Measurements from ENCODE around the gene MMP20.

Gene MMP20

DNA sequence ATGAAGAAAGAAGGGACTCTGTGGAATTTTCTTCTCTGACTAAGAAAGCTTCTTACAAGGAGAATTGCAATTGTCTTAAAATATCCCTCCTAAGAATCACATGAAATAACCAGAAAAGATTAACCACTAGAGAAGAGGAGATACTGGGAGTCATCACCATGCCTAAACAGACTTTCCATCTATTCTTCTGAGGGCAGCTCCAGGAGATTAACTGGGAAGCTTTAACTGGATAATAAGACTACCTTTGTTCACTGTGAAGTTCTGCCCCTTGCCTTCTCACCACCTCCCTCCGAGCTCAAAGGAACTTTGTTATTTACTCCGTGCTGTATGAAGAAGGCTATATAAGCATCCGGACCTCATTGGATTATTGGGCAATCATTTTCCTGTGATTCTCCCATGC is 70.0 kb downstream of the MMP20 start:
- no peak for DNase-seq (ENCODE audit: low read depth, low spot score)

DNA sequence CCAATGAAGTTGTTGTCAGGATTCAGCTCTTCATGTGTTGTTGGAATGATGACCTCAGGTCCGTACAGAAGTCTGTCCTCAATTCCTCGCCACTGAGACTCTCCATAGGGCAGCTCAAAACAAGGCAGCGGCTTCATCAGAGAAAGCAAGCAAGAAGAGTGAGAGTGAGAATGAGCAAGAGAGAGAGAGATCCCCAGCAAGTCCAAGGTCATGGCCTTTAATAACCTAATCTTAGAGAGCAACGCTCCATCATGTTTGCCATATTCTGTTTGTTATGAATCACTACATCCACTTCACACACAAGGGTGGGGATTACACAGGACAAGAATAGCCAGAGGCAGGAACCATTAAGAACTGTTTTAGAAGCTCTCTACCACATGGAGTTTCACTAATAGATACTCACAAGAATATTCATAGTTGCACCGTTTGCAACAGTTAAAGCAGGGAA is 71.3 kb downstream of the MMP20 start:
- no peak for DNase-seq (ENCODE audit: low read depth, low spot score)

DNA sequence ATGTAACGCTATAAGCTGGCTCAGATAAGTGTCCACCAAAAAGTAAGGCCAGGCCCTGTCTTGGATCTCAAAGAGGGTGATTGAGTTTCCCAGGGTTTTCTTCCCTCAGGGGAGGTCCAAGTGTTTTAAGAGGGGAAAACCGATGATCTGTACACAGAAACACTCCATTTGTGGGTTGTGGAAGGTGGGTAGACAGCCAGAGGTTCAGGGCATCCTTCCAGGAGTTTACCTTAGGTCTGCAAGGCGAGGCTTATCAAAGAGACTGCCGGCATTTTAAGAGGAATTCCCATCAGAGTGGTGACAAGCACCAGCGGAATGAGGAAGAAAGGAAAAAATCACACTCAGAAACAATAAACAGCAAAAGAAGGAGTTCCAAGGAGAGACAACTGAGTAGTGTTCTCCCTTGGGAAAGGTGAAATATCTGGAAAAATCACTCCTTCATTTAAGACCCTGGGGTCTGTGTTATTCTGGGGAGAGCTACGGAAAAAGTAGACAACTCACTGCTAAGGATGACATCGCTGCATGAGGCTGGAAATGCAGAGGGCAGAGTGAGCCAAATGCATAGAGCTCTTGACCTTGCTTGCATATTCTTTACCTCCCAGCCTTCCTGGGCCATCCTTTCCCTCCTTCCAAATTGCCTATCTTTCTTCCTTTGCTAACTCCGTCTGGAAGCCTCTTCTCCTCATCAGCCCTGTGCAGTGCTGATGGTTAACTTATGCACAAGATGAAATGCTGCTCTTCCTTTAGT is 72.5 kb downstream of the MMP20 start:
- peak; percentile 97 for DNase-seq (ENCODE audit: low read depth, low spot score)

DNA sequence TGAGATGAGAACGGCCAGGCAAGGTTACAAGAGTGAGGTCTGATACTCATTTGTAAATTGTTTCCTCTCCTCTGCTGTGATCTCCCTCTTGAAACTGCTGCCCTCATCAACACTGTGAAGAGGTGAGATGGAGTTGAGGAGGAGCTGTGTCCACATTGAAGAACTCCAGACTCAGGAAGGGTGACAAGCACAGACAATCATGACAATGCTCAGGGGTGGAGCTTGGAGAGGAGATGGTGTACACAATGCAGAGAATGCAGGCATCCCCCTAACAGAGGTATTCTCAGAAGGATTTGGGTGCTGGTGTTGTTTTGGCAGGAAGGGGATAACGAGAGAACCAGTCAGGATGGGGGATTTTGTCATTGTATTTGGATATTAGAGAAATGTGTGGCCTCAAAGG is 73.1 kb downstream of the MMP20 start:
- no peak for DNase-seq (ENCODE audit: low read depth, low spot score)

DNA sequence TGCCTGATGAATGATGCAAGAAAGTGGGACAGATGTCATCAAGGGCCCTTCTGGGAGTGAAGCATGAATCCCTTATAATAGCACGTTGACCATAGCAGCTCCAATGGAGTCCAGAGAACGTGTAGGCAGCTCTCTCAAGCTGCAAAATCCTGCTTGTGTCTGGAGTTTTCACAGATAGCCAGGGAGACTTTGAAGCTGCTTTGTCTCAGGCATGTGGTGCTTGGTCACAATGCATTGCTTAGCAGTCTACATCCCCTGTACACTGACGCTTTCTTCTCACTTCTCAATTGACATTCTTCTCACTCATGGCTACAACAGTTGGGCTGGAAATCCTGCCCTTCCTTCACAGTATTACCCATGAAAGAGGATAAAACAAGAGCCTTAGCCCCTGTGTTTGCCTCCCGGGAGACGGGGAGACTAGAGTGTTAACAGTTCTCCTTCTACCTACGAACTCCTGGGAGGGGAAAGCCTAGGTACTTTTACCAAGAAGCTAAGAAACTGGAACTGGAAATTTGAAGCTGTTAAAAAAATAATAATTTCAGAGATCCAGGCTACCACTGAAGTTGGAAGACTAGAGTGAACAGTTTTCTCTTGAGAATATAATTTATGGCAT is 73.9 kb downstream of the MMP20 start:
- DNase-seq (ENCODE audit: low read depth, low spot score): no peak

DNA sequence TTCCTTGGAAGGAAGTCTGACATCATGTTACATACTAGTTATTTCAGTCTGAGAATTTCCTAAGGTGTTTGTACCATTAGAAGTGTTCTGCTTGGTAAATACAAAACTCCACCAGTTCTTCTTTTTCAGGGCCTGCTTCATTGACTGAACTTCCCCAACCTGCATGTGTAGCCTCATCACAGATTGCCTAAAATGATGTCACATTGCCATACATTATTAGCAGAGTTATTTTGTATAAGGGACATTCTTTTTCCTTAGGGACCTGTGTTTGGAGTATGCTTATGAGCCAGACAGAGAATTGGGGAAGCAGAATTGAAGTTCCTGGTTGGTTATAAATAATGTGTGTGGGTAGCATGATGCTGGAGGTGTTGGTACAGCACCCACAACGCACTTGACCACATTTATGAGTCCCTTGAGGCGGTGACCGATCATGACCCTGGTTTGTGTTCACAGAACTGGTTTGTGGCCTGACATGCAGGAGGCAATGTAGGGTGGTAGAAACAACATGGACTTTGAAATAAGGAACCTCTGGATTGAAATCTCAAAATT is 78.1 kb downstream of the MMP20 start:
- no peak for DNase-seq (ENCODE audit: low read depth, low spot score)

DNA sequence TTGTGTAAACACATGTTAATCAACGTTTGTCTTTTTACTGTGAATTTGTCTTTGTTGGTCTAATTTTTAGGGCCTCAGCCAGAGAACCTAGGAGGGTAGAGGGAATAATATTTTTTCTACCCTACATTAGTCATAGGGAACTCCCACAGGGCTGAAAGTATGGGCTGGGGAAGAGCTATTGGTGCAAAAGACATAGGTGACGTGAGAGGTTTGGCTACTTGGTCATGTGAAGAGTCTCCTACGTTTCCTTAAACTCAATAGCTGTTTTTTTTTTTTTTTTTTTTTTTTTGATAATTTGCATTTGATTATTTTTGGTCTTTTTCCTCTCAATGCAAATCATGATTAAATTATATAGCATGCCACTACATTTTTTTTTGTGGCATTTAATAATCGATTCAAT is 78.7 kb downstream of the MMP20 start:
- no peak for DNase-seq (ENCODE audit: low read depth, low spot score)

DNA sequence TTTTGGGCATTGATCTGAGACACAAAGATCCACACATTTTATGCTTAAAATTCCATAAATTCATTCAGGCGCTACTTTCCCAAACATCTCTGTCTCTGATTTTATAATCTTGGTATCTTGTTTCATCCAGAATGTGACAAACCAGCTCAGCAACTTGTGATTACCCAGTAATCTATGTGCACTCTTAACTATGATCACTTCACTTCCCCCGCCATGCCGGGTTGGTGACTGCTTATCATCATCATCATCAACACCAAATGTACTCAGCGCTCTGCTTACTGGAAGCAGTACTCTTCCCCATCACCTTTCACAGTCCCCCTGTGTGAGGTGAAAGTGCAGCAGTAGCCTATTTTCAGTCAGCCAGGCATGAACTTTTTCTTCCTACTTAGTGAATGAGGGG is 79.4 kb downstream of the MMP20 start:
- no peak for DNase-seq (ENCODE audit: low read depth, low spot score)

DNA sequence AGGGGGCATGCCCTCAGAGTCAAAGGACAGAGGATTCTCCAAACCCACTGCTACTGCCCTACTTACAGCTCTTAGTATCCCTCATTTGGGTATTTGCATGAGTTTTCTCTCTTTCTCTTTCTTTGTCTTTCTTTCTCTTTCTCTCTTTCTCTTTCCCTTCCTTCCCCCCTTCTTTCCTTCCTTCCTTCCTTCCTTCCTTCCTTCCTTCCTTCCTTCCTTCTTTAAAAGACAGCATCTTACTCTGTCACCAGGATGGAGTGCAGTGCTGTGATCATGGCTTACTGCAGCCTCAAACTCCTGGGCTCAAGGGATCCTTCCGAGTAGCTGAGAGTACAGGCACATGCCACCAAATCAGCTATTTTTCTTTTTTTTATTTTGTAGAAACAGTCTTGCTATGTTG is 80.5 kb downstream of the MMP20 start:
- DNase-seq (ENCODE audit: low read depth, low spot score): no peak

DNA sequence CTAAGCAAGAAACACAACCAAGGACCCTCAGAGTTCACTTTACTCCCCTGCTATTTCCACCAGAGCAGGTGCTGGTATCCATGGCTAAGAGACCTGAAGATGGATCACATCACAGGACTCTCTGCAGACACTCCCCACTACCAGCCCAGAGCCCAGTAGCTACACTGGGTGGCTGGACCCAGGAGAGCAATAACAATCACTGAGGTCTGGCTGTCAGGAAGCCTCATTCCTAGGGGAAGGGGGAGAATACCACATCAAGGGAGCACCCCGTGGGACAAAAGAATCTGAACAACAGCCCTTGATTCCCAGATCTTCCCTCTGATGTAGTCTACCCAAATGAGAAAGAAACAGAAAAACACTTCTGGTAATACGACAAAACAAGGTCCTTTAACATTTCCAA is 85.6 kb downstream of the MMP20 start:
- DNase-seq (ENCODE audit: low read depth, low spot score): no peak

DNA sequence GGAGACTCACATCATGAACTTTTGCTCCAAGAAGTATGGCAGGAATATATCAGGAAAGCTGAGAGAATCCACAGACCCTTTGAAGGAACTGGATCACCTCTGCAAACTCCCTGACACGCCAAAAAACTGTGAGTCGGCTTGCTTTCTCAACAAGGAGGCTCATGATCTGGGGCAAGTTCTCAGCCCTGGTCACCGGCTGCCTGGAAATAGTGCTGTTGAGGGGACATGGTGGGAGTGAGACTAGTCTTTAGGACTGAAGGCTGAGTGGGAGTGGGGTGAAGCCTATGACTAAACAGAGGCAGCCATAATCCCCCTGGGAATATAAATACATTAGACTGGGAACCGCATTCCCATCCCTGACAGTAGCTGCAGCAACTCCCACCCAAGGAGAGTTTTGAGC is 86.2 kb downstream of the MMP20 start:
- DNase-seq (ENCODE audit: low read depth, low spot score): no peak

DNA sequence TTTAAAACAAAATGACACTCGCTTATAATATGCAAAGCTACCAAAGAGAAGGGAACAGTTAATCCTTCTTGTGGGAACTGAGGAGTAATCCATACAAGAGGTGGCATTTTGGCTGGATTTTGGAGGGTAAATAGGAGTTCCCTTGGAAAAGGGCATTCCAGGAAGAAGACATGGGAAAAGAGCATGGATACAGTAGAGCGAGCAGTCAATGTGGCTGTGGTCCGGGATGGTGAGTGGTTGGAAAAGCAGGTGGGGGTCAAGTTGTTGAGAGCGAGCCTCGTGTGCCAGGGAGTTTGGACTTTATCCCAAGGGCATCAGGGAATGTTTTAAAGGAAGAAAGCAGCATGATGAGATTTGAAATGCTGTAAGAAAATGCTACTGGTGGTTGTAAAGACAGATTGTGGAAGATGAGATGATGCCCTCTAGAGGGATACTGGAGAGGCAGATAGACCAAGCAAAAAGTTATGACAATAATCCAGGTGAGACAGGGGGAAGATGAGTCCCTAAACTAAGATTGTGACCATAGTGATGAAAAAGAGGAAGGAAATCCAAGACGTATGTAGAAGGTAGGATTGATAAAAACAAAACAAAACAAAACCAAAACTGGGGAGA is 90.8 kb downstream of the MMP20 start:
- DNase-seq (ENCODE audit: low read depth, low spot score): no peak

DNA sequence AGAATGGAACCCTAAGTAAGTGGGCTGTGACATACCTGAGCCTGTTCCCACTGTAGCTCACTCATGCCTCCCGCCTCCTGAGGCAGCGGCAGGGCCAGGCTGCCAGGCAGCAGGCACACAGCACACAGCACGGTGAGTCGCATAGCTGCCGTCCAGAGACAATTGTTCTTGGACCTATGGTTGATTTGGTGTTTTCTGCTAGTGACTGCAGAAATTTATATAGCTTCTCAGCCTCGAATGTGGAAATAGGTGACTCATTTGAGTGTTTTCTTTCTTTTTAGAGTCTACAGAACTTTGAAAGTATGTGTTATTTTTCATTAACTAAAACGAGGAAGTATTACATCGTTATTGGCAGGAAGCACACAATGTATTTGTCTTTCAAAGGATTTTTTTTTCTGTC is 94.6 kb downstream of the MMP20 start, which contains the start of gene MMP7:
MMP7 (minus strand) TSS at position 190 of the 400 bp plus-strand sequence; CDS start at position 143, 47 bp downstream.
- DNase-seq (ENCODE audit: low read depth, low spot score): peak; percentile 73

DNA sequence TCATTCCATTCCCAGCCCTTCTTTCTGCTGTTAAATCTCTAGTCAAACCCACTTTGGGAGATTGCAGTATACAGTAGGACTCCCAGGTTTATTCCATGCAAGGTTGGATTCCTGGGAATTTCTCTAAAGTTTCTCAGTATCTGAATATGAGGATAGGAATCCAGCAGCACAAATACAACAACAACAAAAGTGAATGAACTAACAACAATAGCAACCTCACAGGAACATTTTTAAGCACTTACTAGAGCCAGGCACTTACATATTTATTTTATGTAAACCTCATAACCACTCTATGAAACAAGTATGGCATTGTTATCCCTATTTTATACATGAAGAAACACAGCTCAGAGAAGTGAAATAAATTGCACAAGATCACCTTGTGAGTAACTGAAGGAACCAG is 96.5 kb downstream of the MMP20 start:
- DNase-seq (ENCODE audit: low read depth, low spot score): peak; percentile 50

DNA sequence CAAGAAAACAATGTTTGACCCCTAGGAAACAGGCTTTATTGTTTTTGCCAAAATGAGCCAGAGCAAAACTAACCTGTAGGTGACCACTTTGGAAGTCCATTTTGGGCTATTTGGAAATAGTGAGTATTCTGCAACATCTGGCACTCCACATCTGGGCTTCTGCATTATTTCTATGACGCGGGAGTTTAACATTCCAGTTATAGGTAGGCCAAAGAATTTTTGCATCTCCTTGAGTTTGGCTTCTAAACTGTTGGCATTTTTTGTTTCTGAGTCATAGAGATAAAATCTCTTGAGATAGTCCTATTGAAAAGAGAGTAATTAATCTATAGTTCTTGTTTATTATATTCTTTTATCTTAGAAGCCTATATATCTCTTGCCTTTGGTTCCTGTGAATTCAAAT is 97.4 kb downstream of the MMP20 start:
- peak; percentile 44 for DNase-seq (ENCODE audit: low read depth, low spot score)

DNA sequence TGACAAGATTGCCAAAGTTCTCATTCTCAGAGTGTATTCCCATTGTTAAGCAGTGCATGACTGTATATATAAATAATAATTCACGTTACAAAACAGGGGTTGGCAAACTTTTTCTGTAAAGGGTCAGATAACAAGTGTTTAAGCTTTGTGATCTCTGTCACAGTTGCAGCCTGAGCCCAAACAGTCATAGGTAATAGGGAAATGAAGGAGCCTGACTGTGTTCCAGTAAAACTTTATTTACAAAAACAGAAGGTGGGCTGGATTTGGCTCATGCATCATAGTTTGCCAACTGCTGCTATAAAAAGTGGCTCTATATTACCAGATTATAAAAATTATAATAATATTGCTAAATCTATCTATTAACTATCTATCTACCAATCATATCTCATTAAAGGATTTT is 98.1 kb downstream of the MMP20 start:
- no peak for DNase-seq (ENCODE audit: low read depth, low spot score)
